Breast epithelium (tissue), 4 donors: ENCODE data around the gene ESPN. TPM values are rescaled to one million over a fixed set of nuclear protein-coding genes. Genes with fewer than 3 reads are reported as not detected.

Experiments used
- DNase-seq, 2 donors: peaks; one replicate each; pipeline ENCODE4 v3.0.0-alpha.2; 2019; ENCODE audit warnings: low spot score in 2 of 2
- H3K27ac ChIP-seq, 2 donors: fragments of 200-600 bp; sonication (generic) in 1 of 2; one replicate each; pipeline ENCODE4 v1.5.1; 2016 to 2019; ENCODE audit warnings: mild to moderate bottlenecking in 1 of 2
- H3K27me3 ChIP-seq, 2 donors: fragments of 200-600 bp; sonication (generic) in 1 of 2; one replicate each; pipeline versions ENCODE4 v1.5.1 to v1.6.0; 2017 to 2019; ENCODE audit warnings: control low read depth in 1 of 2, mild to moderate bottlenecking in 1 of 2
- H3K36me3 ChIP-seq: fragments of 200-600 bp; one replicate; pipeline ENCODE4 v1.5.1; 2019
- H3K4me1 ChIP-seq, 2 donors: fragments of 200-600 bp; sonication (generic); one replicate each; pipeline ENCODE4 v1.5.1; 2016 to 2019; ENCODE audit warnings: control low read depth in 1 of 2
- H3K4me3 ChIP-seq, 3 donors: fragments of 200-600 bp; sonication (generic); 1 replicate in 2 of 3; 2 replicates in 1 of 3; pipeline ENCODE4 v1.5.1; 2016 to 2019; ENCODE audit warnings: mild to moderate bottlenecking in 3 of 3, moderate library complexity in 2 of 3
- H3K9me3 ChIP-seq, 2 donors: fragments of 200-600 bp; sonication (generic) in 1 of 2; one replicate each; pipeline ENCODE4 v1.5.1; 2016 to 2019; ENCODE audit warnings: control low read depth in 1 of 2
- POLR2A ChIP-seq: fragments of 450-650 bp; IDR thresholded peaks from one replicate; pipeline ENCODE4 v1.6.1; 2016; ENCODE audit warnings: antibody characterized with exemption, mild to moderate bottlenecking, moderate library complexity
- POLR2AphosphoS5 ChIP-seq, 3 donors: sonication (generic); formaldehyde crosslinking; IDR thresholded peaks; one replicate each; pipeline ENCODE4 v1.6.1; 2017; ENCODE audit warnings: antibody characterized with exemption in 3 of 3
- intact Hi-C: fragments of 100-400 bp; cut with DNase I; formaldehyde crosslinking; loops from one replicate; pipeline ENCODE4 v1.15.1; 2023; ENCODE audit warnings: low total_unique reads
- total RNA-seq, 3 donors: library from RNA; depleted of rRNA; stranded (reverse); fragments of >200 nt; gene quantifications; one replicate each; pipeline ENCODE4 v1.1.0, GENCODE V29; 2016
- TF ChIP-seq, protein P1 (sequence below), 3 donors: fragments of 450-650 bp; IDR thresholded peaks; one replicate each; pipeline ENCODE4 v1.5.1; 2016 to 2017; ENCODE audit warnings: antibody characterized with exemption in 3 of 3, mild to moderate bottlenecking in 3 of 3, moderate library complexity in 3 of 3

The ESPN gene
- total RNA-seq, 3 donors from 2014 or later: 10.8 to 11.1 TPM; not detected in 1

DNA sequence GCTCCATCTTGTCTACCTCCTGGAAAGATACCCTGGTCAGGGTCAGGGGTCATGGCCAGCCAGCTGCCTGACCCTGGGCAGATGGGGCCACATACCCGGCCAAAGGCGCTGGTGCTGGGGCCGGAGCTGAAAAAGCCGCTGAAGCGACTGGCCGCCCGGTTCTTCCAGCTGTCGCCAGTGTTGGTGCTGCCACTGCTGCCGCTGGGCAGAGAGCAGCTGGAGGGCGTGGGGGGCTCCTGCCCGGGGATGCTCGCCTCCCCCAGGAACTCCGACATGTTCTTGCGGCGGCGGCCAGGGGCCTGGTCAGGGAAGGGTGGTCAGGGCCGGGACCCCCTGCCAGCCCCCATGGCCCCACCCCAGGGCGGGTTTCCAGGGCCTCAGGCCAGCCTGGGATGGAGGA, 48.6 kb downstream of the ESPN start:
- TF ChIP-seq, protein P1, sequence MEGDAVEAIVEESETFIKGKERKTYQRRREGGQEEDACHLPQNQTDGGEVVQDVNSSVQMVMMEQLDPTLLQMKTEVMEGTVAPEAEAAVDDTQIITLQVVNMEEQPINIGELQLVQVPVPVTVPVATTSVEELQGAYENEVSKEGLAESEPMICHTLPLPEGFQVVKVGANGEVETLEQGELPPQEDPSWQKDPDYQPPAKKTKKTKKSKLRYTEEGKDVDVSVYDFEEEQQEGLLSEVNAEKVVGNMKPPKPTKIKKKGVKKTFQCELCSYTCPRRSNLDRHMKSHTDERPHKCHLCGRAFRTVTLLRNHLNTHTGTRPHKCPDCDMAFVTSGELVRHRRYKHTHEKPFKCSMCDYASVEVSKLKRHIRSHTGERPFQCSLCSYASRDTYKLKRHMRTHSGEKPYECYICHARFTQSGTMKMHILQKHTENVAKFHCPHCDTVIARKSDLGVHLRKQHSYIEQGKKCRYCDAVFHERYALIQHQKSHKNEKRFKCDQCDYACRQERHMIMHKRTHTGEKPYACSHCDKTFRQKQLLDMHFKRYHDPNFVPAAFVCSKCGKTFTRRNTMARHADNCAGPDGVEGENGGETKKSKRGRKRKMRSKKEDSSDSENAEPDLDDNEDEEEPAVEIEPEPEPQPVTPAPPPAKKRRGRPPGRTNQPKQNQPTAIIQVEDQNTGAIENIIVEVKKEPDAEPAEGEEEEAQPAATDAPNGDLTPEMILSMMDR (IDR thresholded peaks at IDR 0.05): no peak
- TF ChIP-seq POLR2AphosphoS5 (IDR thresholded peaks at IDR 0.05) (no peak), POLR2A (no peak)
- H3K4me3 ChIP-seq: no peak overlapping the region
- no peak for DNase-seq
- H3K27ac ChIP-seq: no peak overlapping the region
- H3K9me3 ChIP-seq: no peaks in the 10 kb centered on the region
- no peaks in the 10 kb centered on the region for H3K36me3 ChIP-seq
- no peaks in the 10 kb centered on the region for H3K27me3 ChIP-seq
- intact Hi-C loops: no loop called here
- no peaks in the 10 kb centered on the region for H3K4me1 ChIP-seq

DNA sequence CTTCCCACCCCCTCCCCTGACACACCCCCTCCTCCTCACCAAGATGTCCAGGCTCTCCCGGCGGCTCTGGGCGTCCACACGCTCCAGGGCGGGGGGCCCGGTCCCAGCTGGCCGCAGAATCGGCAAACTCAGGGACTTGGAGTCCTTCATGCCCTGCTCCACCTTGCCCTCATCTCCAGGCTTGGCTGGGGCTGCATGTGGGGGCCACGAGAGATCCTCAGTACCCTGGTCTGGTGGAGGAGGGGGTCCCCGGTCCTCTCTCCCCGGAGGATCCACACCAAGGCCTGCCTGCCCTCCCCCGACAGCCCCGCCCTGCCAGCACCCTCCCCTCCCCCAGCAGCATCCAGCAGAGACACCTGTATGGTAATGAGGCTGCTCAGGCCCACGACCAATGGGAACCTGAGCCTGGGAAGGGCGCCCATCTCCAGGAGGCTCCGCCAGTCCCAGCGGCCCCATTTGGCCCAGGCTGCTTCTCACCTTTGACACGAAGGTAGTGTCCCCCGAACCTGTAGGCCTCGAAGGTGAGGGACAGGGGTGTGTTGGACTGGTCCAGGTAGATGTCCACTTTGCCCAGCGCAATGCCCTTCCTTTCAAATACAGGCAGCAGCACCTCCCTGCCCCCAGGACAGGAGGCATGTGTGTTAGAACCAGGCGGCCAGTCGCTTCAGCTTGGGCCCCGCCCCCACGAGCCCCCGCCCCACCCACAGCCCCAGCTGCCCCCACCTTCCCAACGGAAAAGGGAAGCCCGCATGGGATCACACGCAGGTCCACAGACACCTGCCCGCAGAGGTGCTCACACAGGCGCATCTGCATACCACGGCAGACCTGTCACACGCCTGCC, 49.6 kb downstream of the ESPN start:
- TF ChIP-seq, protein P1 (IDR thresholded peaks at IDR 0.05): no peak
- no peak for TF ChIP-seq POLR2AphosphoS5 (IDR thresholded peaks at IDR 0.05)
- TF ChIP-seq POLR2A: no peak
- DNase-seq: no peak
- H3K4me1 ChIP-seq: no peaks in the 10 kb centered on the region
- H3K36me3 ChIP-seq: no peaks in the 10 kb centered on the region
- no peaks in the 10 kb centered on the region for H3K9me3 ChIP-seq
- no peak overlapping the region for H3K4me3 ChIP-seq
- no peak overlapping the region for H3K27ac ChIP-seq
- H3K27me3 ChIP-seq: no peaks in the 10 kb centered on the region
- intact Hi-C loops: no loop called here

DNA sequence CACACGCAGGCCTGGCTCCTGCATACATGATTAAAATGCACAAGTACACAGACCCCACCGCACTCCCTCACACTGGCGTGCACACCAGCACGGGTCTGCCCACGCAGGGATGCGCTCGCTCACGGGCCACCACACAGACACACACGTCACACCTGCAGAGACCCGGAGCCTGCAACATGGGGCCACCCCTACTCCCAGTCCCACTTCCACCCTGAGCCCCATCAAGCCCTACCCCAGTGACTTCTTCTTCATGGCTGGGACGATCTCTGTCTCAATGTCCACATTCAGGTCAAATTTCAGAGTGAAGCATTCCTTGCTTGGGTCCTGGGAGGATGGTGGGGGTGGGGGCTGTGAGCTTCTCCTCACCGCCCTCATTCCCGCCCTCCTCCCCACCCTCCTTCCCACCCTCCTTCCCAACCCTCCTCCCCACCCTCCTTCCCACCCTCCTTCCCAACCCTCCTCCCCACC, 50.3 kb downstream of the ESPN start:
- no peak overlapping the region for H3K4me3 ChIP-seq
- intact Hi-C loops: no loop called here
- no peak for DNase-seq
- H3K27ac ChIP-seq: no peak overlapping the region
- H3K9me3 ChIP-seq: no peaks in the 10 kb centered on the region
- TF ChIP-seq, protein P1 (IDR thresholded peaks at IDR 0.05): no peak
- TF ChIP-seq POLR2A (no peak), POLR2AphosphoS5 (IDR thresholded peaks at IDR 0.05) (no peak)
- H3K4me1 ChIP-seq: no peaks in the 10 kb centered on the region
- no peaks in the 10 kb centered on the region for H3K27me3 ChIP-seq
- no peaks in the 10 kb centered on the region for H3K36me3 ChIP-seq

DNA sequence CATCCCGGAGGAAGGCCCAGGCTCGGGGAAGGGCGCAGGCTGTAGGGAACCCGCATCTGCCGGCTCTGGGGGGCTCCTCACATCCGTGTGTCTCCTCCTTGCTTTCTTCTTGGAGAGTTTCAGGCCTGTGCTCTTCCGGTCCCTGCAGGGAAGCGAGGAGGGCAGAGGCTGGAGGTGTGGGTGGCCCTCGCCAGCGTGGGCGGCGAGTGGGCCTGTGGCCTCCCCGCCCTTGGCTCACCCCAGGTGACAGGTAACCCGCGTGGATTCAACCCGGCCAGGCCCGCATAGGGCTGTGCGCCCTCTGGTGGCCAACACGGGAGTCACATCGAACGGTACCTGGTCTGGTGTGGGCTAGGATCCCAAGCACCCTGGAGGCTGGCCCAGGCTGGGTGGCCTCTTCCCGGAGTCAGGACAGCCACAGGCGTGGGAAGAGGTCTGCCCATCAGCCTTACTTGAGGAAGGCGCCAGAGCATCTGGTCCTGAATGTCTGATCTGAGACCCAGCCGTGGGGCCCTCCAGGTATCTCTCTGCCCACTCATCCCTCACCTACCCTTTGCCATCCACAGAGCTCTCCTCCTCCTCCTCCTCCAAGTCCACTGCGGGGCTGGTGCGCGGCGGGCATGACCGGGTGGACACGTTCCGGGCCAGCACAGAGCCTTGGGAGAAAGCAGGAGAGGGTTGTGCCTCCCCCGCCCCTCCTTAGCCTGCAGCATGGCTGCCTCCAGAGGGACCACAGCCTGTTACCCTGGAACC, 51.0 kb downstream of the ESPN start:
- Histone ChIP-seq H3K4me3 (no peak overlapping the region), H3K27ac (no peak overlapping the region), H3K4me1 (no peaks in the 10 kb centered on the region), H3K9me3 (no peaks in the 10 kb centered on the region), H3K27me3 (no peaks in the 10 kb centered on the region), H3K36me3 (no peaks in the 10 kb centered on the region)
- DNase-seq: peak in 1 of 2 donors; percentile 42
- TF ChIP-seq, protein P1 (IDR thresholded peaks at IDR 0.05): peak; percentile 71 to 82 (median 81)
- TF ChIP-seq POLR2AphosphoS5 (IDR thresholded peaks at IDR 0.05): no peak
- intact Hi-C loops: no loop called here

GRCh38 chr1:6476483-6476882, 51.9 kb downstream of the ESPN start:
- no peak for TF ChIP-seq POLR2A
- TF ChIP-seq POLR2AphosphoS5 (IDR thresholded peaks at IDR 0.05): no peak
- TF ChIP-seq, protein P1 (IDR thresholded peaks at IDR 0.05): no peak
- H3K27ac ChIP-seq: no peak overlapping the region

More at GRCh38 chr1:6476483-6476882, 51.9 kb downstream of the ESPN start:
- DNase-seq: no peak
- no peaks in the 10 kb centered on the region for H3K9me3 ChIP-seq
- H3K36me3 ChIP-seq: no peaks in the 10 kb centered on the region
- no peaks in the 10 kb centered on the region for H3K27me3 ChIP-seq
- H3K4me3 ChIP-seq: no peak overlapping the region
- no peaks in the 10 kb centered on the region for H3K4me1 ChIP-seq
- intact Hi-C loops: no loop called here
